ENCODE results near the gene PIGU.

PIGU gene

GRCh38 chr20:34704177-34705007, 27.5 kb upstream of the PIGU start, which contains the start of gene TP53INP2:
TP53INP2 (plus strand) TSS chr20:34704344; CDS start chr20:34708740, 4,396 bp downstream.
- peak within 1 kb of the TSS; percentile 100 for H3K27ac Mint-ChIP-seq (ENCODE audit: low read depth)
- H3K27me3 Mint-ChIP-seq = no peaks in the 10 kb centered on the region
- peaks cover 29% of the 10 kb centered on the region for H3K4me1 Mint-ChIP-seq
- H3K4me3 Mint-ChIP-seq = peak within 1 kb of the TSS; percentile 96
- H3K36me3 Mint-ChIP-seq (ENCODE audit: insufficient read depth) = peaks cover 42% of the 10 kb centered on the region
- ATAC-seq (replicated peaks; ENCODE audit: extremely low read depth, poor library complexity, severe bottlenecking) = peak; percentile 64
- no peaks in the 10 kb centered on the region for H3K9me3 Mint-ChIP-seq
- DNase-seq (ENCODE audit: low spot score in 2 of 2) = peak; percentile 80 to 88

- ATAC-seq (replicated peaks; ENCODE audit: extremely low read depth, poor library complexity, severe bottlenecking) (no peak), DNase-seq (ENCODE audit: low spot score in 2 of 2) (peak in 1 of 2 donors; percentile 15)
- H3K4me3 Mint-ChIP-seq = peak overlapping the region; percentile 96
- H3K9me3 Mint-ChIP-seq = no peaks in the 10 kb centered on the region
- H3K4me1 Mint-ChIP-seq = peaks cover 25% of the 10 kb centered on the region
- H3K27me3 Mint-ChIP-seq = no peaks in the 10 kb centered on the region
- peak overlapping the region; percentile 100 for H3K27ac Mint-ChIP-seq (ENCODE audit: low read depth)
- peaks cover 34% of the 10 kb centered on the region for H3K36me3 Mint-ChIP-seq (ENCODE audit: insufficient read depth)
These were observed 26.7 kb upstream of the PIGU start for GRCh38 chr20:34703424-34704176.

- no peaks in the 10 kb centered on the region for H3K9me3 Mint-ChIP-seq
- H3K27ac Mint-ChIP-seq (ENCODE audit: low read depth) = peak overlapping the region; percentile 100
- H3K4me3 Mint-ChIP-seq = peak overlapping the region; percentile 96
- ATAC-seq (replicated peaks; ENCODE audit: extremely low read depth, poor library complexity, severe bottlenecking) (no peak), DNase-seq (ENCODE audit: low spot score in 2 of 2) (no peak)
- H3K36me3 Mint-ChIP-seq (ENCODE audit: insufficient read depth) = peaks cover 30% of the 10 kb centered on the region
- peaks cover 20% of the 10 kb centered on the region for H3K4me1 Mint-ChIP-seq
- no peaks in the 10 kb centered on the region for H3K27me3 Mint-ChIP-seq
These were observed 26.1 kb upstream of the PIGU start for GRCh38 chr20:34703061-34703423.

GRCh38 chr20:34701405-34702085, 24.7 kb upstream of the PIGU start:
- no peaks in the 10 kb centered on the region for H3K27me3 Mint-ChIP-seq
- peak overlapping the region; percentile 45 for H3K4me3 Mint-ChIP-seq
- H3K36me3 Mint-ChIP-seq (ENCODE audit: insufficient read depth) = peaks cover 25% of the 10 kb centered on the region
- DNase-seq (ENCODE audit: low spot score in 2 of 2) (no peak), ATAC-seq (replicated peaks; ENCODE audit: extremely low read depth, poor library complexity, severe bottlenecking) (no peak)
- H3K27ac Mint-ChIP-seq (ENCODE audit: low read depth) = no peak overlapping the region
- H3K4me1 Mint-ChIP-seq = peaks cover 20% of the 10 kb centered on the region
- H3K9me3 Mint-ChIP-seq = no peaks in the 10 kb centered on the region

- DNase-seq (ENCODE audit: low spot score in 2 of 2) (no peak), ATAC-seq (replicated peaks; ENCODE audit: extremely low read depth, poor library complexity, severe bottlenecking) (no peak)
- H3K9me3 Mint-ChIP-seq = no peaks in the 10 kb centered on the region
- peaks cover 3% of the 10 kb centered on the region for H3K36me3 Mint-ChIP-seq (ENCODE audit: insufficient read depth)
- no peaks in the 10 kb centered on the region for H3K4me1 Mint-ChIP-seq
- no peaks in the 10 kb centered on the region for H3K27me3 Mint-ChIP-seq
- no peak overlapping the region for H3K4me3 Mint-ChIP-seq
- no peak overlapping the region for H3K27ac Mint-ChIP-seq (ENCODE audit: low read depth)
These were observed 16.5 kb upstream of the PIGU start for GRCh38 chr20:34693414-34693813.

GRCh38 chr20:34691838-34692237, 14.9 kb upstream of the PIGU start:
- no peak for ATAC-seq (replicated peaks; ENCODE audit: extremely low read depth, poor library complexity, severe bottlenecking)
- Mint-ChIP-seq H3K9me3 (no peaks in the 10 kb centered on the region), H3K4me3 (no peak overlapping the region), H3K27me3 (no peaks in the 10 kb centered on the region), H3K27ac (ENCODE audit: low read depth) (no peak overlapping the region), H3K4me1 (no peaks in the 10 kb centered on the region), H3K36me3 (ENCODE audit: insufficient read depth) (peaks cover 3% of the 10 kb centered on the region)
- DNase-seq (ENCODE audit: low spot score in 2 of 2) = no peak

GRCh38 chr20:34689486-34689885, 12.6 kb upstream of the PIGU start:
- peaks cover 1% of the 10 kb centered on the region for H3K36me3 Mint-ChIP-seq (ENCODE audit: insufficient read depth)
- ATAC-seq (replicated peaks; ENCODE audit: extremely low read depth, poor library complexity, severe bottlenecking) = no peak
- no peaks in the 10 kb centered on the region for H3K27me3 Mint-ChIP-seq

GRCh38 chr20:34683667-34684066, 6.8 kb upstream of the PIGU start:
- no peaks in the 10 kb centered on the region for H3K36me3 Mint-ChIP-seq (ENCODE audit: insufficient read depth)
- no peak for ATAC-seq (replicated peaks; ENCODE audit: extremely low read depth, poor library complexity, severe bottlenecking)
- H3K4me3 Mint-ChIP-seq = no peak overlapping the region
- no peaks in the 10 kb centered on the region for H3K27me3 Mint-ChIP-seq
- H3K4me1 Mint-ChIP-seq = no peaks in the 10 kb centered on the region
- no peaks in the 10 kb centered on the region for H3K9me3 Mint-ChIP-seq
- no peak for DNase-seq (ENCODE audit: low spot score in 2 of 2)
- no peak overlapping the region for H3K27ac Mint-ChIP-seq (ENCODE audit: low read depth)

More at GRCh38 chr20:34689486-34689885, 12.6 kb upstream of the PIGU start:
- H3K9me3 Mint-ChIP-seq = no peaks in the 10 kb centered on the region
- DNase-seq (ENCODE audit: low spot score in 2 of 2) = no peak
- no peak overlapping the region for H3K27ac Mint-ChIP-seq (ENCODE audit: low read depth)
- H3K4me3 Mint-ChIP-seq = no peak overlapping the region
- H3K4me1 Mint-ChIP-seq = no peaks in the 10 kb centered on the region

- no peak overlapping the region for H3K4me3 Mint-ChIP-seq
- H3K27me3 Mint-ChIP-seq = no peaks in the 10 kb centered on the region
- no peak for DNase-seq (ENCODE audit: low spot score in 2 of 2)
- ATAC-seq (replicated peaks; ENCODE audit: extremely low read depth, poor library complexity, severe bottlenecking) = no peak
- H3K27ac Mint-ChIP-seq (ENCODE audit: low read depth) = no peak overlapping the region
- H3K9me3 Mint-ChIP-seq = no peaks in the 10 kb centered on the region
- H3K36me3 Mint-ChIP-seq (ENCODE audit: insufficient read depth) = peaks cover 3% of the 10 kb centered on the region
- H3K4me1 Mint-ChIP-seq = peaks cover 12% of the 10 kb centered on the region
These were observed 3.8 kb upstream of the PIGU start for GRCh38 chr20:34680586-34681175.

GRCh38 chr20:34675993-34676641, 775 bp downstream of the PIGU start:
- Mint-ChIP-seq H3K4me1 (peaks cover 16% of the 10 kb centered on the region), H3K9me3 (no peaks in the 10 kb centered on the region), H3K27ac (ENCODE audit: low read depth) (peak overlapping the region; percentile 95), H3K36me3 (ENCODE audit: insufficient read depth) (peaks cover 3% of the 10 kb centered on the region), H3K27me3 (no peaks in the 10 kb centered on the region), H3K4me3 (peak overlapping the region; percentile 95)
- DNase-seq (ENCODE audit: low spot score in 2 of 2) (peak in 1 of 2 donors; percentile 14), ATAC-seq (replicated peaks; ENCODE audit: extremely low read depth, poor library complexity, severe bottlenecking) (no peak)

- ATAC-seq (replicated peaks; ENCODE audit: extremely low read depth, poor library complexity, severe bottlenecking) (no peak), DNase-seq (ENCODE audit: low spot score in 2 of 2) (no peak)
- Mint-ChIP-seq H3K27ac (ENCODE audit: low read depth) (no peak overlapping the region), H3K4me3 (peak overlapping the region; percentile 95), H3K27me3 (no peaks in the 10 kb centered on the region), H3K9me3 (no peaks in the 10 kb centered on the region), H3K36me3 (ENCODE audit: insufficient read depth) (peaks cover 3% of the 10 kb centered on the region), H3K4me1 (peaks cover 16% of the 10 kb centered on the region)
These were observed 1.3 kb downstream of the PIGU start for GRCh38 chr20:34675561-34675960.

- no peaks in the 10 kb centered on the region for H3K9me3 Mint-ChIP-seq
- H3K4me1 Mint-ChIP-seq = peaks cover 16% of the 10 kb centered on the region
- no peak for DNase-seq (ENCODE audit: low spot score in 2 of 2)
- no peak for ATAC-seq (replicated peaks; ENCODE audit: extremely low read depth, poor library complexity, severe bottlenecking)
- peaks cover 3% of the 10 kb centered on the region for H3K36me3 Mint-ChIP-seq (ENCODE audit: insufficient read depth)
- no peak overlapping the region for H3K4me3 Mint-ChIP-seq
- no peaks in the 10 kb centered on the region for H3K27me3 Mint-ChIP-seq
- no peak overlapping the region for H3K27ac Mint-ChIP-seq (ENCODE audit: low read depth)
These were observed 3.5 kb downstream of the PIGU start for GRCh38 chr20:34673412-34673811.
